OCI-LY3 (cell line): ENCODE data around the gene C9orf72.

Source experiments
- EZH2phosphoT487 ChIP-seq: fragments of 200-600 bp; shearing (Covaris generic); IDR thresholded peaks from 2 replicates; pipeline ENCODE4 v1.6.1; 2018; ENCODE audit warnings: antibody characterized with exemption, mixed run types, low read depth
- TF ChIP-seq, protein P1 (sequence below): fragments of 200-600, 300-600 bp; sonication (generic); IDR thresholded peaks from 2 replicates; pipeline ENCODE4 v1.5.1; 2014; ENCODE audit warnings: antibody characterized with exemption, low read length, low read depth

DNA sequence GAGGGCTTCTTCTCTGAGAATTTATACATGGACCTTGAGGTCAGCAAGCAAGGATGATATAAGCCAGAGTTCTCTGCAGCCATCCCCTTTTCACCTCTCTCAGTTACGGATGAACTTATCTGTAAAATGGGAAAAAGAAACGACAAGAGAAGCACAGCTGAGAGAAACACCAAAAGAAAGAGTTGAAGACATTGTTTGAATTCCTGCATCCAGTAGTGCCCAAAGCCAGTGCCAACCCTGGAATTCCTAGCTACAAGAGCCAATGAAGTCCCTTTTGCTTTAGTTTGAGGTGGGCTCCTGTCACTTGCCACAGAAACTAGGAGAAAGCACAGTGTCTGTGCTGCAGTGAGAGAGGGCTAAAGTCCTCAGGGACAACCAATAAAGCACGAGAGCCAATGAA is 37.1 kb downstream of the C9orf72 start:
- TF ChIP-seq, protein P1, sequence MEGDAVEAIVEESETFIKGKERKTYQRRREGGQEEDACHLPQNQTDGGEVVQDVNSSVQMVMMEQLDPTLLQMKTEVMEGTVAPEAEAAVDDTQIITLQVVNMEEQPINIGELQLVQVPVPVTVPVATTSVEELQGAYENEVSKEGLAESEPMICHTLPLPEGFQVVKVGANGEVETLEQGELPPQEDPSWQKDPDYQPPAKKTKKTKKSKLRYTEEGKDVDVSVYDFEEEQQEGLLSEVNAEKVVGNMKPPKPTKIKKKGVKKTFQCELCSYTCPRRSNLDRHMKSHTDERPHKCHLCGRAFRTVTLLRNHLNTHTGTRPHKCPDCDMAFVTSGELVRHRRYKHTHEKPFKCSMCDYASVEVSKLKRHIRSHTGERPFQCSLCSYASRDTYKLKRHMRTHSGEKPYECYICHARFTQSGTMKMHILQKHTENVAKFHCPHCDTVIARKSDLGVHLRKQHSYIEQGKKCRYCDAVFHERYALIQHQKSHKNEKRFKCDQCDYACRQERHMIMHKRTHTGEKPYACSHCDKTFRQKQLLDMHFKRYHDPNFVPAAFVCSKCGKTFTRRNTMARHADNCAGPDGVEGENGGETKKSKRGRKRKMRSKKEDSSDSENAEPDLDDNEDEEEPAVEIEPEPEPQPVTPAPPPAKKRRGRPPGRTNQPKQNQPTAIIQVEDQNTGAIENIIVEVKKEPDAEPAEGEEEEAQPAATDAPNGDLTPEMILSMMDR: no peak; the same call in 1 of the 2 replicates
- no peak for TF ChIP-seq EZH2phosphoT487
